ENCODE data around the gene KMT5C.
A peak's percentile ranks its signal among the peaks of the same experiment; 100 is the strongest.

Gene KMT5C

GRCh38 chr19:55385724-55386492, 46.2 kb downstream of the KMT5C start, which contains the start of gene RPL28:
TSS of gene RPL28 (plus strand) at chr19:55385932. CDS start at chr19:55386358, 426 bp downstream.
- TF ChIP-seq CTCF (conservative IDR thresholded peaks at IDR 0.05; ENCODE audit: control insufficient read depth, insufficient read depth, low read depth, low read length): no peak
- H3K4me3 ChIP-seq (ENCODE audit: control insufficient read depth, low read depth, low read length): peak within 1 kb of the TSS; percentile 99
- DNase-seq (ENCODE audit: low read depth): peak; percentile 97

DNA sequence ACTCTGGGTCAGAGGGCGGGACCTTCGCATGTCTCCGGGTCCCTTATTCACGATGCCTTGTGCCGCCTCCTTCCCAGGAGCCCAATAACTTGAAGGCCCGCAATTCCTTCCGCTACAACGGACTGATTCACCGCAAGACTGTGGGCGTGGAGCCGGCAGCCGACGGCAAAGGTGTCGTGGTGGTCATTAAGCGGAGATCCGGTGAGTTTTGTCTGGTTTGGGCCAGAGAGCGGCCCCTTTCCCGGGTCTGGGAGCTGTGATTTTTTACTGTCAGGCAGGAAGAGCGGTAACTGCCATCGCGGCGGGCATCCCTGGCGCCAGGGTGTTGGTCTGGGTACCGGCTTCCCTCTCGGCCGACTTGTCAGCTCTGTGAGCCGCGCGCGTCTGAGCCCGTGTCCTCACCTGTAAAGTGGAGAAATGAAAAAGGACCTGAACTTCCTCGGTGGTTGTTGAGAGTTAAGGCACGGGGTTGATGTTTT, 46.9 kb downstream of the KMT5C start:
- no peak for DNase-seq (ENCODE audit: low read depth)
- no peak for TF ChIP-seq CTCF (conservative IDR thresholded peaks at IDR 0.05; ENCODE audit: control insufficient read depth, insufficient read depth, low read depth, low read length)
- peak overlapping the region; percentile 99 for H3K4me3 ChIP-seq (ENCODE audit: control insufficient read depth, low read depth, low read length)

DNA sequence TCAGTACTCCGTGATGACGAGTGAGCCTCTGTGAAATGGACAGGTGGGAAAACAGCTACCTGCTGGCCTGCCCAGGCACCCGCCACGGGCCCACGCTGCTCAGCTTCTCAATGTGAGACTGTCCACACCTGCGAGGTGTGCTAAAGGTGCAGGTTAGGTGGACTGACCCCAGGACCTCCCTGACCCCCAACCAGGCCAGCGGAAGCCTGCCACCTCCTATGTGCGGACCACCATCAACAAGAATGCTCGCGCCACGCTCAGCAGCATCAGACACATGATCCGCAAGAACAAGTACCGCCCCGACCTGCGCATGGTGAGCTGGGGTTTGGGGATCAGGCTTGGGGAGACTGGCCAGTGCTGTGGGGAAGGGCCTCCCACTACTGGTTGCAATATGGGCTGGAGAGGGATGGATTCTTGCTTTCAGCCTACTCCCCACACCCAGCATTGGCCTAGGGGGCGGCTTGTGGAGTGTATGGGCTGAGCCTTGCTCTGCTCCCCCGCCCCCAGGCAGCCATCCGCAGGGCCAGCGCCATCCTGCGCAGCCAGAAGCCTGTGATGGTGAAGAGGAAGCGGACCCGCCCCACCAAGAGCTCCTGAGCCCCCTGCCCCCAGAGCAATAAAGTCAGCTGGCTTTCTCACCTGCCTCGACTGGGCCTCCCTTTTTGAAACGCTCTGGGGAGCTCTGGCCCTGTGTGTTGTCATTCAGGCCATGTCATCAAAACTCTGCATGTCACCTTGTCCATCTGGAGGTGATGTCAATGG, 48.2 kb downstream of the KMT5C start:
- DNase-seq (ENCODE audit: low read depth): no peak
- TF ChIP-seq CTCF (conservative IDR thresholded peaks at IDR 0.05; ENCODE audit: control insufficient read depth, insufficient read depth, low read depth, low read length): no peak

GRCh38 chr19:55389386-55390317, 50.0 kb downstream of the KMT5C start:
- TF ChIP-seq CTCF (conservative IDR thresholded peaks at IDR 0.05; ENCODE audit: control insufficient read depth, insufficient read depth, low read depth, low read length): no peak
- no peak for DNase-seq (ENCODE audit: low read depth)
- H3K4me3 ChIP-seq (ENCODE audit: control insufficient read depth, low read depth, low read length): no peak overlapping the region

More for the DNA sequence above, 48.2 kb downstream of the KMT5C start:
- H3K4me3 ChIP-seq (ENCODE audit: control insufficient read depth, low read depth, low read length): peak overlapping the region; percentile 99

DNA sequence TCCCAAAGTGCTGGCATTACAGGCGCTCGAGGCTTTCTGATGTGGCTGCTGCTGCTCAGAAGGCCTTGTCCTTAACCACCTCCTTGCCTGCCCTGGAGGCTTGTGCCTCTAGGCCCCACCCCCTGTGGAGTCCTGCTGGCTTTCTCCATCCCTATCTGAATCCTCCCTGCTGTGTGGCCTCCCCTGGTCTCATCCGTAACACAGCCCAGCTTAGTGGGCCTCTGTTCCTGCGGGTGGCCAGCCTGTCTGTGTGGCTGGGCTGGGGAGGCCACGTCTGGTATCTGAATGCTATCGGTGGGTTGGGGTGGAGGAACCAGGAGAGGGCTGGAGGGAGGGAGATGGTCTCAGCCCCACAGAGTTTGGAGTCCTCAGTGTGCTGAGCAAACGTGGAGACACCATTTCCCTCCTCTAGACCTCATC, 50.8 kb downstream of the KMT5C start:
- DNase-seq (ENCODE audit: low read depth): no peak
- no peak overlapping the region for H3K4me3 ChIP-seq (ENCODE audit: control insufficient read depth, low read depth, low read length)
- no peak for TF ChIP-seq CTCF (conservative IDR thresholded peaks at IDR 0.05; ENCODE audit: control insufficient read depth, insufficient read depth, low read depth, low read length)

DNA sequence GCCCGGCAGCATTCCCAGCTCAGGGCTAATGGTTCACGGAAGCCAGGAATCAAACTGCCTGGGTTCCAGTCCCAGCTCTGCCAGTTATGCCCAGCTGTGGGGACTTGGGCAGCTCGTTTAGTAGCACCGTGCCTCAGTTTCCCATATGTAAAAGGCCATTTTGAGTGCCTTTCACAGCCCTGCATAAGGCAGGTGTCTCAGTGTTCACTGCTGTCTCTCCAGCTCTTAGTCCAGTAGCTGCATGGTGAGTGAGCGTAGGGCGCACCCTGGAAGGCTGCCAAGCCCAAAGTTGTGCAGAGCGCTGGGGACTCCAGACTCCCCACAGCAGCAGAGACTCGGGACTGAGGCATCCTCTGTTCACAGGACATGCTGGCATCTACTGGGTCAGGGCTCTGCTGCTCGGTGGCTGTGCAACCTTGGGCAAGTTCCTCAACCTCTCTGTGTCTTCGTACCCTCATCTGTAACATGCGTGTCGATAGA, 51.6 kb downstream of the KMT5C start:
- peak; percentile 40 for DNase-seq (ENCODE audit: low read depth)
- H3K4me3 ChIP-seq (ENCODE audit: control insufficient read depth, low read depth, low read length): no peak overlapping the region
- no peak for TF ChIP-seq CTCF (conservative IDR thresholded peaks at IDR 0.05; ENCODE audit: control insufficient read depth, insufficient read depth, low read depth, low read length)

All from fibroblast of mammary gland (primary cell).